Muscle layer of colon (tissue), 2 donors: ENCODE measurements around the gene SMIM35.
"Not testable (repeated sequence)": the region's sequence is repeated elsewhere in the genome, so short reads cannot be mapped to it uniquely, and the experiment has no call there.

Experiments
- H3K27ac ChIP-seq: one replicate; pipeline ENCODE4 v1.7.0; 2013; ENCODE audit warnings: low read depth, mild to moderate bottlenecking, low read length, moderate library complexity
- H3K27me3 ChIP-seq, 2 donors: one replicate each; pipeline ENCODE4 v1.7.0; 2013; ENCODE audit warnings: low read length in 2 of 2, mild to moderate bottlenecking in 2 of 2; ENCODE audit not compliant: insufficient read depth in 2 of 2, control insufficient read depth in 1 of 2
- H3K36me3 ChIP-seq: one replicate; pipeline ENCODE4 v1.7.0; 2013; ENCODE audit warnings: mild to moderate bottlenecking, low read length; ENCODE audit not compliant: insufficient read depth
- H3K4me1 ChIP-seq: one replicate; pipeline ENCODE4 v1.7.0; 2013; ENCODE audit warnings: mild to moderate bottlenecking, low read length; ENCODE audit not compliant: insufficient read depth
- H3K4me3 ChIP-seq, 2 donors: one replicate each; pipeline ENCODE4 v1.7.0; 2013; ENCODE audit warnings: low read length in 2 of 2, low read depth in 1 of 2, mild to moderate bottlenecking in 1 of 2, moderate library complexity in 1 of 2
- H3K9ac ChIP-seq: one replicate; pipeline ENCODE4 v1.7.0; 2013; ENCODE audit warnings: low read length
- H3K9me3 ChIP-seq: one replicate; pipeline ENCODE4 v1.7.0; 2013; ENCODE audit warnings: mild to moderate bottlenecking, low read length
- donor health status: abdominal sarcoma.
- donor health status: Adenocarcinoma of cecum.

Gene SMIM35

DNA sequence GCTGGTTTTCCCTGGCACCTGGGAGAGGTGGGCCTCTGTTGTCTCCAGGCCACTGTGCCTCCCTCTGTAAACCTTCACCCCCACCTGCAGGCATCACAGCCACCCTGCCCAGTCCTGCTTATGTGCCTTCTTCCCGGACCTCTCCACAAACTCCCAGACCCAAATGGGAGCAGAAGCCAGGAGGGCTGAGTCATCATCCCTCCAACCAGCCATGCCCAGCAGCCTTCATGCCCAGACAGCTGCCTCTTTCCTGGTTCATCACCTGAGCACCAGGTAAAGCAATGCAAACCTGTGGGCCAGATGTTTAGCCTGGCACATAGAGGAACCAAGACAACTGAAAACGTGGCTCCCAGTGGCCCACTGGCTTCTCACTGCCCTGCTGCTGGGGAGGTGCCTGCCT is 12.0 kb downstream of the SMIM35 start:
- Histone ChIP-seq H3K27ac (no peak overlapping the region), H3K4me3 (no peak overlapping the region), H3K4me1 (no peaks in the 10 kb centered on the region), H3K9me3 (no peaks in the 10 kb centered on the region), H3K27me3 (no peaks in the 10 kb centered on the region), H3K9ac (no peak overlapping the region), H3K36me3 (no peaks in the 10 kb centered on the region)

DNA sequence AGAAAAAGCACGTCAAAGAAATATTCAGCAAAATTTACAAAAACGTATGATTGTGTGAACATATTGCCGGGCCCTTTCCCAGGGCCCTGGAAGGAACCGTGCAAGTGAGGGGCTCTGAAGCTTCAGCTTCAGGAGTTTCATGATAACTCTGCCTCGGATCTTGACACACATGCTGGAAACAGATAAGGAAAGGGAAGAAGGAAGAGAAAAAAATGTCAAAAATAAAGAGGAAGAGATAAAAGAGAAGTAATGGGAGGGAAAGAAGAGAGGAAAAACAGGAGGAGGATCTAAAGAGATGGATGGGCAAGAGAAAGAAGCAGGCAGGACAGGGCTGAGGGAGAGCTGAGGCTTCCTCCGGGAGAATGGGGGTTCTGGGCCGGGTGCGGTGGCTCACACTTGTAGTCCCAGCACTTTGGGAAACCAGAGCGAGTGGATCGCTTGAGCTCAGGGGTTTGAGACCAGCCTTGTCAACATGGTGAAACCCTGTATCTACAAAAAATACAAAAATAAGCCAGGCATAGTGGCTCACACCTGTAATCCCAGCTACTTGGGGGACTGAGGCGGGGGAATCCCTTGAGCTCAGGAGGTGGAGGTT is 12.6 kb downstream of the SMIM35 start:
- Histone ChIP-seq H3K27ac (no peak overlapping the region), H3K9ac (no peak overlapping the region), H3K4me1 (no peaks in the 10 kb centered on the region), H3K36me3 (no peaks in the 10 kb centered on the region), H3K27me3 (no peaks in the 10 kb centered on the region), H3K4me3 (no peak overlapping the region), H3K9me3 (no peaks in the 10 kb centered on the region)

DNA sequence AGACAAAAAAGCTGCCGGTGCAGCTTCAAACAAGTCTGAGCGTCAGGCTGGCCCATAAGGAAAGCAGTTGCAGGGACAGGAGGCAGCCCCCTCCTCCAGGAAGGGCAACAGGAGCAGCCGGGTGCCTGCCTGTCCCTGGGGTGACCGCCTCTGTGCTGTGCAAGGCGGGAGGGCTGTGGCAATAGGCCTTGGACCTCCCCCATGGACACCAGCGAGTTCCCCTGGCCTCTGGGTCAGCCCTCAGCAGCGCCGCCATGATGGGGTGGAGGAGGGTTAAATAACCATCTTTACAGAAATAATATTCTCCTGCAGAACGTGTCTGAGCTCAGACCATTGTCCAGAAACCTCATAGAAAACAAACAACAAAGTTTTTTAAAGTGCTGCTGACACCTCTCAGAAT is 13.2 kb downstream of the SMIM35 start:
- H3K4me1 ChIP-seq: no peaks in the 10 kb centered on the region
- no peak overlapping the region for H3K4me3 ChIP-seq
- no peaks in the 10 kb centered on the region for H3K27me3 ChIP-seq
- no peaks in the 10 kb centered on the region for H3K9me3 ChIP-seq
- H3K9ac ChIP-seq: no peak overlapping the region
- no peak overlapping the region for H3K27ac ChIP-seq
- H3K36me3 ChIP-seq: no peaks in the 10 kb centered on the region

DNA sequence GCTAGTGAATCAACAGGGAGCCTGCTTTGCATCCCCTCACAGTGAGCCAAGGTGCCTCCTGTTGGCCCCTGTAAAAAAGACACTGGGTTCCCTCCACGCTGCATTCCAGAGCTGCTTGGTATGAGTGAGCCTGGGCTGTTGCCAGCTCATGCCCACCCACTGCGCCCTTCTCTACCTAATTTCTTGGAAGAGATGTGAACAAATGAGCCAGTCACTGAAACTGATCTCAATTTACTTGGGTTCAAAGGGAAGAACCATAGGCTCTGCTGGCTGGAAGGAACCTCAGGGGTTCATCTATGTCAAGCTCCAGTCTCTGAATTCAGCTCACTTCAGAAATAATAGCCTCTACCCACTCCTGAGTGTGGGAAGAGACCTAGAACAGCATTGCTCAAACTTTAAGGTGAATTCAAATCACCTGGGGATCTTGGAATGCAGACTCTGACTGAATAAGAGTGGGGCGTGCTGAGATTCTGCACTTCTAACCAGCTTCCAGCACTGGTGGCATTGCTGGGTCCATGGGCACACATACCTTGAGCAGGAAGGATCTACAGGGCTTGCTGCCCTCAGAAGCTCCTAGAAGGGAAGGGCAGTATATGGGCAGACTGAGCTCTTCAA is 15.2 kb downstream of the SMIM35 start:
- Histone ChIP-seq H3K9me3 (no peaks in the 10 kb centered on the region), H3K27me3 (no peaks in the 10 kb centered on the region), H3K36me3 (no peaks in the 10 kb centered on the region), H3K9ac (no peak overlapping the region), H3K4me1 (no peaks in the 10 kb centered on the region), H3K4me3 (no peak overlapping the region), H3K27ac (no peak overlapping the region)

DNA sequence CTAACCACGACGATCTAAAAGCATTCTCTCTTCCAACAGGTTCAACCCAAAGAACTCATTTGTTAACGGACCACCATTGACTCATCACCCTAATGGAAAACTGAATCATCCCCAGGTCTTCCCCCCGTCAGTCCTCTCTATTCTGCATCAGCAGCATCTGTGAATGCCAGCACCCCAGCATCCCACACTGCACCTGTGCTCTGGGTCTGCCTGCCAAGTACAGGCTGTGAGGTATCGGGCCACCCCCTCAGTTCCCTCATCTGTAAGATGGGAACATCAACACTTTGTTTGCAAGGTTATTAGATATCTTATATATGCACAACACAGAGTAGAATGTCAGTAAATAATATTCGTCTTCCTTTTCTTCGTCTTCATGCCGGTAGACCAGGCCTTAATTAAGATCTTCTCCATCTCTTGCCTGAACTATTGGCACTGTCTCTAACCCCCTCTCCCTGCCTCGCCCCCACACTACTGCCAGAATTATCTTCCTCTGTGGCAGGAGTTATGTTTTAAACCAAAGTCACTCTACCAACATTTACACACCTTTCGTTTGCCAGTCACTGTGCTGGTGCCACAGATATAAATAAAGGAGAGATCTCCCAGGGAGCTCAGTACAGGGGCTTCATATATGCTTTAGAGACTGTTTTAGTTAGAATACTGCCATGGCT is 17.7 kb downstream of the SMIM35 start:
- H3K27me3 ChIP-seq: no peaks in the 10 kb centered on the region
- no peak overlapping the region for H3K9ac ChIP-seq
- no peaks in the 10 kb centered on the region for H3K9me3 ChIP-seq
- no peak overlapping the region for H3K27ac ChIP-seq
- no peaks in the 10 kb centered on the region for H3K4me1 ChIP-seq
- no peak overlapping the region for H3K4me3 ChIP-seq
- H3K36me3 ChIP-seq: no peaks in the 10 kb centered on the region

DNA sequence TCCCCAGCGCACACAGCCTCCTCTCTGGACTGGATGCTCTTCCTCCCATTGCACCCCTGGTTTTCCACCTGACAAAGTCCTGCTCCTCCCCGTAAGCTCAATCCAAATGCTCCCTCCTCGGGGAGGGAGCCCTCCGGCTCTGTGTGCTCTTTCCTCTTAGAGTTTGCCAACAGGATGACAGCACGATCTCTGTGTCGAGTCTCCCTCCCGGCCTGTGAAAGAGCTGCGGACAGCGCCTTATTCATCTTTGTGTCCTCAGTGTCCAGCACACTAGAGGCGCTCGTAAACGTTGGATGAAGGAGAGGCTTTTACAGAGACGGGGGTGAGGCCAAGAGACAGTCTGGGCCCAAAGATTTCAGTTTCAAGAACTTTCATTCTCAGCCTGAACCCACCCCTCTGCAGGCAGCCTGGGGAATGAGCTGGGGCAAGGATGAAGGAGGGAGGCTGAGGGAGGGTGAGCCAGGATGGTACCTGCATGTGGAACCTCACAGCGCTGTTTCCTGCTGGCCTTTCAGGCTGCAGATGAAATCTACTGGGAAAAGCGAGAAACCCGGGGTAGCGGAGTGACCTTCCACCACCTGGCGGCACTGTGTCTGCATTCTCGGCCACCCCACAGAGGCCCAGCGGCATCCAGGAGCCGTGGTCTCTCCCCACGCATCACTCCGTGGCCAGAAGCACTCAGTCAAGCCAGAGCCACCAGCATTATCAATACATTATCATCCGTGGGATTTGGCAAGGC is 18.4 kb downstream of the SMIM35 start:
- H3K4me1 ChIP-seq: no peaks in the 10 kb centered on the region
- no peaks in the 10 kb centered on the region for H3K9me3 ChIP-seq
- H3K9ac ChIP-seq: no peak overlapping the region
- H3K36me3 ChIP-seq: no peaks in the 10 kb centered on the region
- H3K27me3 ChIP-seq: no peaks in the 10 kb centered on the region
- no peak overlapping the region for H3K27ac ChIP-seq
- no peak overlapping the region for H3K4me3 ChIP-seq

DNA sequence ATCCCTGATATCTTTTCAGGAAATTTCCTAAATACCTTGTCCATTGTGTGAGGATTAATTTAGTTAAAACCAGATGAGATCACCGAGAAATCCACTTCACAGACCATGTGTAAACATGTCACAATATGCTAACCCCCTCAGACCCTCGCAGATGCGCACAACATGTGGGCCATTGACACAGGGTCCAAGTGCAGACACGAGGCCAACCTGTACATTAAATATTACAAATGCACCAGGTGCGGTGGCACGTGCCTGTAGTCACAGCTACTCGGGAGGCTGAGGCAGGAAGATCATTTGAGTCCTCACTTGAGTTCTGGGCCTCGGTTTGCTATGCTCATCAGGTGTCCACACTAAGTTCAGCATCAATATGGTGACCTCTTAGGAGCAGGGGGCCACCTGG is 19.8 kb downstream of the SMIM35 start:
- Histone ChIP-seq H3K9ac (no peak overlapping the region), H3K9me3 (no peaks in the 10 kb centered on the region), H3K4me3 (no peak overlapping the region), H3K27me3 (no peaks in the 10 kb centered on the region), H3K4me1 (no peaks in the 10 kb centered on the region), H3K27ac (no peak overlapping the region), H3K36me3 (no peaks in the 10 kb centered on the region)

DNA sequence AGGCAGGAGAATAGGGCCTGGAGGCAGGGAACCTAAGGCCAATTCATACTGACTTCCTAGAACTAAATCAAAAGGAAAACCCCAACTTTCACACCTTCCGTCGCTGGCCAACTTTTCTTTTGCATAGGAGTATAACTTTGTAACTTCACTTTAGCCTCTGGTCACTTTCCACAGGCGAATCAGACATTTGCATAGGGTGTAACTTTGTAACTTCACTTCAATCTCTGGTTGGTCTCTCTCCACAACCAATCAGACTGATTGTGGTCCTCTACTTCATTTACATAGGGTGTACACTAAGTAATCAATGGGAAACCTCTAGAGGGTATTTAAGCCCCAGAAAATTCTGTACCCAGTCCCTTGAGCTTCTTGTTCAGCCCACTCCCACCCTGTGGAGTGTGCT is 21.4 kb downstream of the SMIM35 start:
- Histone ChIP-seq H3K27ac (no peak overlapping the region), H3K4me1 (no peaks in the 10 kb centered on the region)

DNA sequence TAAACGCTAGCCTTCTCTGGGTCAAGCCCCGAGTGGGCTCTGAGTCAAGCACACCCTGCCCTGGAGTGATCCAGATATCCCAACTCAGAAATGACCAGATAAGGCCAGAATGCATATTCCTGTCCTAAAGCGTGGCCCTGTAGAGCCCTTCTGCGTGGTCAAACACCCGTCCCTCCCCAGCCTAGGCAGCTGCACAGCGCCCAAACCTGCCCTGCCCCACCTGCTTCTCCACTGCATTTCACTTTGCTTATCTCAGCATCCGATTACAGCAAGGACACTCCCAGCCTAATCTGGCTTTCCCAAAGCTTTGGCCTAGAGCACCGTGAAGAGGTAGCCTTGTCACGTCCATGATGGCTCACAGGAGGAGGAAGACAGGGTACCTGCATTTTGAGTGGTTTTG is 21.8 kb downstream of the SMIM35 start:
- Histone ChIP-seq H3K9ac (no peak overlapping the region), H3K9me3 (no peaks in the 10 kb centered on the region), H3K4me1 (no peaks in the 10 kb centered on the region), H3K4me3 (no peak overlapping the region), H3K27ac (no peak overlapping the region), H3K27me3 (no peaks in the 10 kb centered on the region), H3K36me3 (no peaks in the 10 kb centered on the region)

More for the DNA sequence above, 21.4 kb downstream of the SMIM35 start:
- Histone ChIP-seq H3K9me3 (no peaks in the 10 kb centered on the region), H3K27me3 (no peaks in the 10 kb centered on the region), H3K9ac (no peak overlapping the region), H3K36me3 (no peaks in the 10 kb centered on the region), H3K4me3 (no peak overlapping the region)

DNA sequence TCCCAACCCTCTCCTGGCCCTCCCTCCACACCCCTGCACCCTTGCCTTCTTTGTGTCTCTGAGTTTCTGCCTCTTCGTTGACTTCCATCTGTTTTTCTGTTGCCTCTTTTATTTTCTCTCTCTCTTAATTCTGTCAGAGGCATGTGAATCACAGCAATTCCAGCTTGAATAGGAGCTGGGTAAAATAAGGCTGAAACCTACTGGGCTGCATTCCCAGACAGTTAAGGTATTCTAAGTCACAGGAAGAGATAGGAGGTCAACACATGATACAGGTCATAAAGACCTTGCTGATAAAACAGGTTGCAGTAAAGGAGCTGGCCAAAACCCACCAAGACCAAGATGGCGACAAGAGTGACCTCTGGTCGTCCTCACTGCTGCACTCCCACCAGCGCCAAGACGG is 24.1 kb downstream of the SMIM35 start:
- H3K9me3 ChIP-seq, H3K9ac ChIP-seq, H3K27ac ChIP-seq: not testable (repeated sequence)

DNA sequence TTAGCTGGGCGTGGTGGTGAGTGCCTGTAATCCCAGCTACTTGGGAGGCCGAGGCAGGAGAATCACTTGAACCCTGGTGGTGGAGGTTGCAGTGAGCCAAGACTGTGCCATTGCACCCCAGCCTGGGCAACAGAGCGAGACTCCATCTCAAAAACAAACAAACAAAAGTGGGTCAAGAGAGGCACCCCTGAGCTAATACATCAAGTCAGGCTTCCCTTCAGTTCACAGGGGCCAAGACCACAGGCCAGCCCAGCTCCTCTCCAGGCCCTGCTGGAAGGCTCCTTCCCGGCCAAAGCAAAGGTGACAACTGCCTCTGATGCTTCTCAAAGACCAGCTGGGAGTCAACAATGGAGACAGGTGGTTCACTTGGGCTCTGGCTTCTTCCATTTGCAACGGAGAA is 24.6 kb downstream of the SMIM35 start:
- H3K27me3 ChIP-seq, H3K9me3 ChIP-seq, H3K9ac ChIP-seq, H3K4me3 ChIP-seq, H3K36me3 ChIP-seq, H3K4me1 ChIP-seq, H3K27ac ChIP-seq: not testable (repeated sequence)

More for the DNA sequence above, 24.1 kb downstream of the SMIM35 start:
- H3K4me3 ChIP-seq, H3K27me3 ChIP-seq, H3K4me1 ChIP-seq, H3K36me3 ChIP-seq: not testable (repeated sequence)
